Ectodermal cell (in vitro differentiated cells): ENCODE data around the gene PRCP.

Experiments
- H3K27ac ChIP-seq: 2 replicates; pipeline ENCODE4 v1.7.0; 2013; ENCODE audit warnings: mild to moderate bottlenecking, low read depth, low read length; ENCODE audit not compliant: insufficient read depth, poor library complexity, severe bottlenecking
- H3K27me3 ChIP-seq: 2 replicates; pipeline ENCODE4 v1.7.0; 2013; ENCODE audit warnings: mild to moderate bottlenecking, low read length; ENCODE audit not compliant: insufficient read depth, control insufficient read depth, poor library complexity, severe bottlenecking
- H3K36me3 ChIP-seq: one replicate; pipeline ENCODE4 v1.7.0; 2013; ENCODE audit warnings: low read length; ENCODE audit not compliant: control insufficient read depth, insufficient read depth
- H3K4me1 ChIP-seq: one replicate; pipeline ENCODE4 v1.7.0; 2013; ENCODE audit warnings: low read length; ENCODE audit not compliant: control insufficient read depth, insufficient read depth
- H3K4me3 ChIP-seq: 2 replicates; pipeline ENCODE4 v1.7.0; 2013; ENCODE audit warnings: low read depth, low read length, control low read depth; ENCODE audit not compliant: insufficient read depth
- H3K9me3 ChIP-seq: 2 replicates; pipeline ENCODE4 v1.7.0; 2013; ENCODE audit warnings: mild to moderate bottlenecking, low read length, moderate library complexity; ENCODE audit not compliant: control insufficient read depth
- WGBS, 2 experiments: methylation state at CpG; one replicate each; pipeline ENCODE4 v1.1.7; 2013; ENCODE audit warnings: missing lambda C conversion rate in 2 of 2; 5-methylcytosine and 5-hydroxymethylcytosine counted together

Gene PRCP

GRCh38 chr11:82898241-82898640, 2.0 kb downstream of the PRCP start:
- Histone ChIP-seq H3K36me3 (no peaks in the 10 kb centered on the region), H3K27ac (no peak overlapping the region), H3K4me1 (peaks cover 7% of the 10 kb centered on the region), H3K27me3 (no peaks in the 10 kb centered on the region), H3K9me3 (no peaks in the 10 kb centered on the region), H3K4me3 (no peak overlapping the region)
- whole genome bisulfite sequencing, 2 experiments = 50 to 78% methylated on average over 1 of the region's 1 CpG

- Histone ChIP-seq H3K4me3 (no peak overlapping the region), H3K27ac (no peak overlapping the region), H3K36me3 (no peaks in the 10 kb centered on the region), H3K9me3 (no peaks in the 10 kb centered on the region), H3K4me1 (peaks cover 7% of the 10 kb centered on the region), H3K27me3 (no peaks in the 10 kb centered on the region)
- WGBS, 2 experiments = 94 to 96% methylated on average over 6 of the region's 6 CpGs
Observed at GRCh38 chr11:82896183-82896582, 4.0 kb downstream of the PRCP start.

DNA sequence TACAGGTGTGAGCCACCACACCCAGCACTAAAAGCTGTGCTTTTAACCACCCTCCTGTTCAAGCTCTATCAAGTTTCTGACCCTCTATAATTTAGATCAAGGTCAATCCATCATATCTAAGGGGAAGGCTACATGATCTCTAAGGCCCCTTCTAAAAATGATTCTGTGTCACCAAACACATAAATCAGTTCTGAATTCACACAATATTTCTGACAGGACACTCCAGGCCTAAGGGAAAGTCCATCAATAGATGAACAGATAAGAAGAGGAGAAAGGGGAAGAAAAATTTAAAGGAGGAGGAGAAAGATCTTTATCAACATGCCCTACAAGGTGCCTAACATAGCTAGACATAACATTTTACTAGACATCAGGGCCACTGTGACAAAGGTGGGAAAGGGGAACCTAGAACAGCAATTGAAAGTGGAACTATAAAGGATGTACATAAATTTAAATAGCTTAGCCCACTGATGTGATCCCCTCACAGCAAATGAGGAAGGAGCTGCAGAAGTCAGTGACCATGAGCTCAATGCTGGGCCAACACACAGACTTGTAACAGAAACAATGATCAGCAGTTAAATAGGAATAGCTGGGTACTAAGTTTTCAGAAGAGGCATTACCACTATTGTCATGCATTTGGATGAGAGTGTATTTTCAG, 4.7 kb downstream of the PRCP start:
- Histone ChIP-seq H3K27ac (no peak overlapping the region), H3K4me3 (no peak overlapping the region)

GRCh38 chr11:82892611-82893169, 7.5 kb downstream of the PRCP start:
- H3K36me3 ChIP-seq = no peaks in the 10 kb centered on the region
- H3K27ac ChIP-seq = no peak overlapping the region
- H3K9me3 ChIP-seq = no peaks in the 10 kb centered on the region
- H3K4me3 ChIP-seq = no peak overlapping the region
- H3K27me3 ChIP-seq = no peaks in the 10 kb centered on the region
- no peaks in the 10 kb centered on the region for H3K4me1 ChIP-seq
- WGBS, 2 experiments = 98 to 99% methylated on average over 2 of the region's 2 CpGs

More for the DNA sequence above, 4.7 kb downstream of the PRCP start:
- H3K9me3 ChIP-seq = no peaks in the 10 kb centered on the region
- H3K4me1 ChIP-seq = peaks cover 7% of the 10 kb centered on the region
- H3K27me3 ChIP-seq = no peaks in the 10 kb centered on the region
- H3K36me3 ChIP-seq = no peaks in the 10 kb centered on the region

DNA sequence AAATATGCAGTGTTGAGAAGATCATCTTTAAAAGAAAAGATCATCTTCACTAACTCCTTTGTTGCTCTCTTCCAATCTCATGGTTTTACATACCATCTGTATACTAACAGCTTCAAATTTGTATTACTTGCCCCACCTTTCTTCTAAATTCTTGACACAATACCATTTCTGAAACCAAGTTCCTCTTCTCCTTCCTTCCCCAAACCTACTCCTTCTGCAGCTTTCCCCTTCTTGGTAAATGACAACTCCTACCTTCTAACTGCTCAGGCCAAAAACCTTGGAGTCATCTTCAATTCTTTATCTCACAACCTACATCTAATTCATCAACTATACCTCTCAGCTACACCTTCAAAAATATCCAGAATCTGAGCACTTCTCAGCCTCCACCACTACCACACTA, 9.3 kb downstream of the PRCP start:
- H3K27me3 ChIP-seq = no peaks in the 10 kb centered on the region
- H3K27ac ChIP-seq = no peak overlapping the region
- no peaks in the 10 kb centered on the region for H3K4me1 ChIP-seq
- no peaks in the 10 kb centered on the region for H3K9me3 ChIP-seq
- no peak overlapping the region for H3K4me3 ChIP-seq
- no peaks in the 10 kb centered on the region for H3K36me3 ChIP-seq

DNA sequence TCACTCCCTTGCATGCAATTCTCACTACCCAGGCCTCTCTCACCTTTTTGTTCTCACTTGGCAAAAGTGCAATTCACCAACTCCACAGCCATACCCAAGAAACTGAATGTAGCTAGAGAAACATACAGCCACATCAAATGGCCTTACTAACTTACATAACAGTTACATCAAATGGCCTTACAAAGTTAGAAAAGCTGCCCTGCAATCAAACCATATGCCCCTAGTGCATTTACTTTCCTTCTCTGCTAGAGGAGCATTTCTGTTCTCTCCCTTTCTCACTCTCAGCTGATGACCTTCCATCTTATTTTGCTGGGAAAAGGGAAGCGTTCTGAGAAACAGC, 10.3 kb downstream of the PRCP start:
- Histone ChIP-seq H3K9me3 (no peaks in the 10 kb centered on the region), H3K4me1 (no peaks in the 10 kb centered on the region), H3K4me3 (no peak overlapping the region), H3K36me3 (no peaks in the 10 kb centered on the region), H3K27ac (no peak overlapping the region), H3K27me3 (no peaks in the 10 kb centered on the region)
- 83 to 93% methylated on average over 1 of the region's 1 CpG for WGBS, 2 experiments

DNA sequence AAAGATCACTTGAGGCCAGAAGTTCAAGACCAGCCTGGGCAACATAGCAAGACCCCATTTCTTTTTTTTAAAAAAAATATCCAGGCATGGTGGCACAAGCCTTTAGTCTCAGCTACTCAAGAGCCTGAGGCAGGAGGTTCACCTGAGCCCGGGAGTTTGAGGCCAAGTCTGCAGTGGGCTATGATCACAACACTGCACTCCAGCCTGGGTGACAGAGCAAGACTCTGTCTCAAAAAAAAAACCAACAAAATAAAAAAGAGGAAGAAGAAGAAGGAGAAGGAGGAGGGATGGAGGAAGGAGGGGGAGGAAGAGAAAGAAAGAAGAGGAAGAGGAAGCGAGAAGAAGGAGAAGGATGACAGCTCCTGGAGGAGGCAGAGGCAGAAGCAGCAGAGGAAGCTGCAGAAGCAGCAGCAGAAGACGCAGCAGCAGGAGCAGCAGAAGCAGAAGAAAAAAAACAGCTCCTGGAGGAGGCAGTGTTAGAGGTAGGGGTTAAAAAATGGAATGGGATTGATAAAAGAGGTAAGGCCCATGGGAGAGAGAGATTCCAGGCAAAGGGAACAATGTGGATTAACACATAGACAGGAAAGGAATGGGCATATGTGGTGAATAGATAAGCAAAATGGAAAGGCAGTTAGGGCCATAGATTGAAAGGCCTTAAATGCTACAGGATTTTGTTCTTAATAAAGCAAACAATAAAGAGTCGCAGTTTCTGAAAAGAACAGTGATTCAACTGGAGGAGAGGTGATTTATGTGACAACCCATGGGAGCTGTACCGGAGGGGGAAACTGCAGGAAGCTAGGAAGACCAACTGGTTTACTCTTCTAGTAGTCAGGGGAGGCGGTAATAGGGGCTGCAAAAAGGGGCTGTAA, 10.9 kb downstream of the PRCP start:
- 71 to 74% methylated on average over 6 of the region's 6 CpGs for WGBS, 2 experiments
- Histone ChIP-seq H3K36me3 (no peaks in the 10 kb centered on the region), H3K4me3 (no peak overlapping the region), H3K27ac (no peak overlapping the region), H3K4me1 (no peaks in the 10 kb centered on the region), H3K27me3 (no peaks in the 10 kb centered on the region), H3K9me3 (no peaks in the 10 kb centered on the region)

- WGBS, 2 experiments = 90 to 99% methylated on average over 3 of the region's 3 CpGs
- H3K9me3 ChIP-seq = no peaks in the 10 kb centered on the region
- H3K4me3 ChIP-seq = no peak overlapping the region
- H3K4me1 ChIP-seq = no peaks in the 10 kb centered on the region
- no peaks in the 10 kb centered on the region for H3K36me3 ChIP-seq
- no peaks in the 10 kb centered on the region for H3K27me3 ChIP-seq
- no peak overlapping the region for H3K27ac ChIP-seq
Observed at GRCh38 chr11:82883853-82884252, 16.4 kb downstream of the PRCP start.

GRCh38 chr11:82874646-82875523, 25.3 kb downstream of the PRCP start:
- H3K27me3 ChIP-seq = no peaks in the 10 kb centered on the region
- H3K36me3 ChIP-seq = no peaks in the 10 kb centered on the region
- WGBS, 2 experiments = 57 to 64% methylated on average over 3 to 4 of the region's 4 CpGs
- no peak overlapping the region for H3K4me3 ChIP-seq
- peaks cover 2% of the 10 kb centered on the region for H3K9me3 ChIP-seq
- H3K4me1 ChIP-seq = no peaks in the 10 kb centered on the region
- no peak overlapping the region for H3K27ac ChIP-seq

GRCh38 chr11:82873919-82874333, 26.3 kb downstream of the PRCP start:
- Histone ChIP-seq H3K4me3 (no peak overlapping the region), H3K9me3 (peaks cover 2% of the 10 kb centered on the region), H3K27ac (no peak overlapping the region), H3K27me3 (no peaks in the 10 kb centered on the region), H3K36me3 (no peaks in the 10 kb centered on the region), H3K4me1 (no peaks in the 10 kb centered on the region)
- 96 to 97% methylated on average over 4 to 5 of the region's 5 CpGs for WGBS, 2 experiments
